IPS-18c (cell line): ENCODE measurements around the gene RTTN.

ENCODE experiments used
- H3K4me3 ChIP-seq: 2 replicates; pipeline ENCODE4 v1.7.0; 2013; ENCODE audit warnings: low read depth, mild to moderate bottlenecking, low read length, moderate library complexity; ENCODE audit not compliant: insufficient read depth
- H3K9me3 ChIP-seq: one replicate; pipeline ENCODE4 v1.6.1; 2013; ENCODE audit warnings: mild to moderate bottlenecking, low read length, moderate library complexity; ENCODE audit not compliant: control insufficient read depth, insufficient read depth

Gene RTTN

DNA sequence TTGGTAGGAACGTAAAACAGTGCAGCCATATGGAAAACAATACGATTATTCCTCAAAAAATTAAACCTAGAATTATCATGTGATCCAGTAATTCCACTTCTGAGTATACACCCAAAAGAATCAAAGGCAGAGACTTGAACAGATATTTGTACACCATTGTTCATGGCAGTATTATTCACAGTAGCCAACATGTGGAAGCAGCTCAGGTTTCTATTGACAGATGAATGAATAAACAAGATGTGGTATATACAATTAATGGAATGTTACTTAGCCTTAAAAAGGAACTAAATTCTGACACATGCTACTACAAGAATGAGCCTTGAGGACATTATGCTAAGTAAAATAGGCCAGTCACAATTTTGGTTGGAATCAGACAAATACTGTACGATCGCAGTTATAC, 14.2 kb upstream of the RTTN start:
- H3K4me3 ChIP-seq: no peak overlapping the region

DNA sequence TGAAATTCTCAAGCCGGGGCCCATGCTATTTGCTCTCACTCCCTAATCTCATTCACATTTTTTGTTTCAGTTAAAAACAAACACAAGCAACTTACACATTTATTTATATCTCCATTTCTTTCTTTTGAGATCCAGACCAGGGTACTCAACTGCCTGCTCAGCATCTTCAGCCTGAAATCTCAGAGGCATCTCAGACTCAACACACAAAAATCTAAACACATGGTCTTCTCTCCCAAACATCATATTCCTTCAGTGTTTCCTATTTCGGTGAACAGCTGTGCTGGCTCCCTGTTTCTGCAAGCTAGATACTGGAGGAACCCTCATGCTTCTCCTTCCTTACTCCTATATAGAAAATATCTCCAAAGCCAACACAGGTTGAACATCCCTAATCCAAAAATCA, 11.3 kb upstream of the RTTN start:
- no peaks in the 10 kb centered on the region for H3K9me3 ChIP-seq
- H3K4me3 ChIP-seq: no peak overlapping the region

More for the DNA sequence above, 14.2 kb upstream of the RTTN start:
- peaks cover 2% of the 10 kb centered on the region for H3K9me3 ChIP-seq

DNA sequence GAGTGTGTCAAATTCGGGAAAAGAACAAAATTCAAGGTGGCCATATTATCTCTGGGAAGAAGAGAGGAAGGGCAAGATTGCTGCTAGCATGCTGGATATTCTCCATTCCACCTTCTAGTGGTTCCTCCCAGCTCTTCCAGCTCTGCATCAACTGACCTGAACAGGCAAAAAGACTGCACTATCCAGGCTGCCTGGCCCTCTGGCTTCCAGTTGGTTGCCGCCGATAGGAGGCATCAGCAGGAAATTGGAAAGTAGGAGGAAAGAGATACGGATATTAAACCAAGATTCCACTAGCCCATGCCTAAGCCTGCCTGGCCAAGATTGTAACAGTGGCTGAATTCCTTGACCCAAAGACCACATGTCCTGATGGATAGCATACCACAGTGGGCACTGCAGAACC, 1.7 kb upstream of the RTTN start:
- Histone ChIP-seq H3K4me3 (no peak overlapping the region), H3K9me3 (no peaks in the 10 kb centered on the region)

DNA sequence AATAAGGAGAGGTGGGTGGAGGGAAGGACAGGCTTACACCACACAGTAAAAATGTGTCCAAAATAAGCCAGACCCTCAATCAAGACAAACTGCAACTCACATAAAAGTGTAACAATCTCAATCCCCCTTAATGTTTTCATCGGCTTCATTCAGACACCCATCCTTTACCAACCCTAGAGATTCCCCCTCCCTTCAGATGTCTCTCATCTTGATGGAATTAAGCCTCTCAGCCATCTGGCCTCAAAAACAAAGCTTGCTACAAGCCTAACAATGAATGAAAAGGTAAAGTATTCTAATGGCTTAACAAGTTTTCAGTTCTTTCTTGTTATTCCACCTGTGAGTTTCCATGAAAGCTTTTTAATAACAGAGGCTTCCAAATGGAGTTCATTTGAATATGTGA, 5.2 kb downstream of the RTTN start:
- H3K4me3 ChIP-seq: no peak overlapping the region
- H3K9me3 ChIP-seq: no peaks in the 10 kb centered on the region

DNA sequence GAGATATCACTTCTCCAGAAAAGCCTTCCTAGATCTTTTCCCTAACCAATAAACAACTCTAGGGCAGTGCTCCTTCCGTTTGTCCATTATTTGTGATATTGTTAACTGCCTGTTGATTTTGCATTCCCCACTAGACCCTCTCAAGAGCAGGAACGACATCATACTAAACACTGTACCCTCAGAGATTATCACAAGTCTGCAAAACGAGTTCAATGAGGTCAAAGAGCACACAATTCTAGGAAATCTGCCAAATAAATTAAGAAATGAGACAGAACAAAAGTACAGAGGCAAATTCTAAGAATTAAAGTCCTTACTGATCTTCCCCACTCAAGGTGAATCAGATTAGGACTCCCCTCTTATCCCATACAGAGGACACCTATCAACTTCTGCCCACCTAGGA, 7.6 kb downstream of the RTTN start:
- Histone ChIP-seq H3K9me3 (no peaks in the 10 kb centered on the region), H3K4me3 (no peak overlapping the region)

DNA sequence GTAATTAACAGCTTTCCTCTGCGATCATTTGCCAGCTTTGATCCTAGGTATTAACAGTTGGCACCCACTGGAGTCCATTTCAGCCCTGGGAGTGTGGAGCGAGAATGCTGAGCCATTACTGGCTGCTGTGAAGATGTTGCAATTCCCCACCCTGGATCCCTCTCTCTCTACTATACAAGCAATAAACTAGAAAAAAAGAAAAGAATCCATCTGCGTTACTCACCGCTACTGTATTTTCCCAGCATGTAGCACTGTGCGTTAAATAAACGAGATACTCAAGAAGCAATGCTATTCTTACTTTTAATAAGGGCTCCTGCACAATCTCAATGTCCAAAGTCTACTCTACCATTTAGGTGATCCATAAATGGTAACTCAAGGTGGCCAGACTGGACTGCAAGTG, 8.5 kb downstream of the RTTN start:
- H3K4me3 ChIP-seq: no peak overlapping the region
- no peaks in the 10 kb centered on the region for H3K9me3 ChIP-seq

DNA sequence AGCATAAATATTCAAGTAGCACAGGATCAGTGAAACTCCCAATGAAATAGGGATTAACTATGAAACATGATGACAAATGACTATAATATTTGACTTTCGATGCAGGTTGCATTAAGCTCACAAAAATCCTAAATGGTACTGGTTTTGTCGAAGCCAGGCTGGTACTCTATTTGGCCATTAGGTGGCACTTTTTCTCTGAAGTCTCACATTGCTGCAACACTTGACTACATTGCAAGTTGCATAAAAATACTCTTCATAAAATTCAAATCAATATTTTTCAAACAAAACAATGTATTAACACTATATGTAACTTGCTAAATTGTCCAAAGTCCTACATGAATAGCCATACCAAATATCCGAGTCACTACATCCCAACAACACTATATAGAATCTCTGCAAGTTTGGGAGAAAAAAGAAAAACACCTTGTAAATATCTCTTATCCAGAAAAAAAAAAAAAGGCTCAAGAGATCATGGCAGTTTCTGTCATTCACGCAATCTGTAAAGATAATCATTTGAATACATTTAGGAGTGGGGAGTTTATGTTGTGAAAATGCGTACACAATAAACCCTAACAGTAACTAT, 9.5 kb downstream of the RTTN start:
- Histone ChIP-seq H3K9me3 (no peaks in the 10 kb centered on the region), H3K4me3 (no peak overlapping the region)

DNA sequence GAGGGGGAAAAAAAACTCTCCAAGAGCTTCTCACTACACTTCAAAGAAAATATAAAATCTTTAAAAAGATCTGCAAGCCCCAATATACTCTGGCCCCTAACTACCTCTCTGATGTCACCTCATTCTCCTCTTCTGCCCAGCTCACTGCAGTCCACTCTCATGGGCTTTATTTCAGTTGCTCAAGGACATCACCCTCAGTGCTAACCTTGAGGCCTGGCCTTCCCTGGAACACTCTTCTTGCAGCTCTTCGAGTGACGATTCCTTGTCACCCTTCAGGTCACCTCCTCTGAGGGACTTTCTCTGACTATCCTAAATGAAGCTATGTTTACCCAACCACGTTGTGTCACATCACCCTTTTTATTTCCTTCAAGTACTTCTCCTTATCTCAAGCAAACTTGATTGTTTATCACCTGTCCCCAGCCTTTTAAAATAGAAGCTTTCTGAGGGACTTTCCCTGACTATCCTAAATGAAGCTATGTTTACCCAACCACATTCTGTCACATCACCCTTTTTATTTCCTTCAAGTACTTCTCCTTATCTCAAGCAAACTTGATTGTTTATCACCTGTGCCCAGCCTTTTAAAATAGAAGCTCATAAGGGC, 10.4 kb downstream of the RTTN start:
- H3K4me3 ChIP-seq: no peak overlapping the region
- H3K9me3 ChIP-seq: no peaks in the 10 kb centered on the region

DNA sequence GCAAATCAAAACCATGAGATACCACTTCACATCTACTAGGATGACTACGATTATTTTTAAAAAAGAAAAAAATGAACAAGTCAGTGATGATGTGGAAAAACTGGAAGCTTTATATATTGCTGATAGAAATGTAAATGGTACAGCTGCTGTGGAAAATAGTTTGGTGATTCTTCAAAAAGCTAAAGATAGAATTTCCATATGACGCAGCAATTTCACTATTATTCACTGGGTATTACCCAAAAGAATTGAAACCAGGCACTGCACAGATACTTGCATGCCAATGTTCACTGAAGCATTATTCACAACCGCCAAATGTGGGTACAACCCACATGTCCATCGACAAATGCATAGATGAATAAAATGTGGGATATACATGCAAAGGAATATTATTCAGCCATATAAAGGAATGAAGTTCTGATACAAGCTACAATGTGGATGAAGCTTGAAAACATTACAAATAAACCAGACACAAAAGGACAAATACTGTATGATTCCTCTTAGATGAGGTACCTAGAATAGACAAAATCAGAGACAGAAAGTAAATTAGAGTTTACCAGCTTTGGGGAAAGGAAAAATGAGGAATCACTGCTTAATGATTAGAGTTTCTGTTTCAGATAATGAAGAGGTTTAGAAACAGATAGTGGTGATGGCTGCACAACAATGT, 11.1 kb downstream of the RTTN start:
- Histone ChIP-seq H3K9me3 (no peaks in the 10 kb centered on the region), H3K4me3 (no peak overlapping the region)

DNA sequence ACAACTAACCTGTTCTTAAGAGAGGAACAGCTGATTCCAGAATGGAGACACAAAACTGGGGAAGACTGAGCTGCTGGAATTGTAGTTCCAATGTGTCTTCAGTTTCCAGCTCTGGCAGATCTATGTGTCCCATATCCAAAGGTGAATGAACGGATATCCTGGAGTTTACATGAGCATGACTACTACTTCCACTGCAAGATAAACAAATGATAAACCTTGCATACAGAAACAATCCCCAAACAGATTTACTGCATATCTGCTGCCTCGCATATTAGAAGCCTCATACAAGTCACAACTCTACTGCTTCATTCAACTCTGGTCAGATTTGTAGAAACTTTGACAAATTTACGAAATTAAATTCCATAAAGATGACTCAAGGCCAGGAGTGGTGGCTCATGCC, 15.0 kb downstream of the RTTN start:
- no peak overlapping the region for H3K4me3 ChIP-seq
- H3K9me3 ChIP-seq: no peaks in the 10 kb centered on the region

DNA sequence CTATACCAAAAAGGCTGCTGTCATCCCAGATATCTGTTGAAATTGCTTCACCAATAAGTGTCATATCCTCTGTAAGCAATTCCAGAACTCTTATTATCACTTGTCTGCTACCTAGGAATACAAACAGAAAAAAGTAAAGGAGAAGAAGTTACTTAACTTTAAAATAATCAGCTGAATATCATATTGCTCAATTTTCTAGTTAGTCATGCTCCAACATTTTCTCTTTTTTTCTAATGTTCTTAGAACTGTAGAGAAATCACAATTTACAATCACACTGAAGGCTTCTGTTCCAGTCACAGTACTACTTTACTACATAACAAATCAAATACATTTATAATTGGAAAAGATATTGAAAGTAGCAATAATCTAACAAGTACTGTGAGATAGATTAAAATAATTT, 17.4 kb downstream of the RTTN start:
- Histone ChIP-seq H3K4me3 (no peak overlapping the region), H3K9me3 (no peaks in the 10 kb centered on the region)

DNA sequence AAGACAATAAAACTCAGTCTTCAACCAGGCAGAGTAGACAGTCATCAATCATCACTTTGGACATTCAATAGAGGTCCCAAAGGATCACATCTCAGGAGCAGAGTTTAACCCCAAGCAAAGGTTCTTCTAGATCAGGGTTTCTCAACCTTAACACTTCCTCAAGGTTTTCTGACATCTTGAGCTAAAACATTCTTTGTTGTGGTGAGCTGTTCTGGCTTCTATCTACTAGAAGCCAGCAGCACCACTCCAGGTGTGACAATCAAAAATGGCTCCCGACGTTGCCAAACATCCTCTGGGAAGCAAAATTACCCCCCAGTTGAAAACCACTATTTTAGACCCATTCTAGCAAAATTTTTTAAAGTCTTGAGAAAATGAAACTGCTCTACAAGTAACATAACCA, 22.0 kb downstream of the RTTN start:
- Histone ChIP-seq H3K9me3 (no peaks in the 10 kb centered on the region), H3K4me3 (no peak overlapping the region)

DNA sequence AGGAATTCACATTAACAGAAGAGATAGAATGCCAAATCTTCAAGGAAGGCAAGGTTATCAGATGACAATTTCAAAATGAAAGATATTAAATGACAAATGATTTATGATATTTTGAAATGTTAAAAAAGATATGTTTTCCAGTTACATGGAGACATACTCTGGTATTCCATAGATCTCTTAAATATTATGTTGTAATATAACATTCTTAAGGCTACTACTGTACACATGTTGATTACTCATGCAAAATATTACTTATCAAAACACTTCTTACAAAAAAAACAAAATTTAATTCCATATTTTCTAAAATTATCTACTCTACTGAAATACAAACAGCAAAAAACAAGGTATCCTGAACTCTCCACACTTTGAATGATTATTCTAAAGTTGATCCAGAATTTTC, 22.9 kb downstream of the RTTN start:
- no peaks in the 10 kb centered on the region for H3K9me3 ChIP-seq
- no peak overlapping the region for H3K4me3 ChIP-seq

DNA sequence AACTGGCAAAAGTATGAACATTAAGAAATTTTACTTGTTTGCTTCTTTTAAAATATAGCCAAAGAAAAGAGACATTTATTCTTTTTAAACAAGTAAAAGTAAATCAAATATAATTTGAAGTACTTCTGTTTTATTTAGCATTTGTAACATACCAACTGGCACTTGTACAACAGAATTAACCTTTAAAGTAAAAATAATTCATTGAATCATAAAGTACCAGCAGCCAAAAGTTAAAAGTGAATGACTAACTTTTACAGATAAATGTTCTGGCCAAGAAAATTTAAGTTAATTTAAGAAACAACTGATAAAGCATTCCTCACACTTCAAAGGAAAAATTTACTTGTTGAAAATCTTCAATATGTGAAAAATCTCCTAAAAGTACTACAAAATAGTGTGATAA, 23.8 kb downstream of the RTTN start:
- H3K4me3 ChIP-seq: no peak overlapping the region
- no peaks in the 10 kb centered on the region for H3K9me3 ChIP-seq

DNA sequence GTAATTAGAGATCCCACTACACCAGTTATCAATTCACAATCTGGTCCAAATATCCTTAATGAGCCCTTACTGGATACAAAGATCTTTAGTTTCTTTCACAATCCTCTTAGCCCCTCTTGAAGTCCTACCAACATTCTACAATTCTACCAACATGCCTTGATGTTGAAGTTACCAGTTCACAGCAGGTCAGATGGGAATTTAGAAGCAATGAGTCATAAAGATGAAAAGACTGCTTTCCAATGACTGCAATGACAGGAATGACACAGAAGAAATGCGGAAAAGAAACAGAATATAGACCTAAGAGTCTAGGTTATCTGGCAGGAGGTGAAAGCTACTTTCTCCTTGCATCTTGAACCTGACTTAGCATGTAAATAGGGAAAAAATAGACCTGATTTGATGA, 24.5 kb downstream of the RTTN start:
- no peaks in the 10 kb centered on the region for H3K9me3 ChIP-seq
- no peak overlapping the region for H3K4me3 ChIP-seq

DNA sequence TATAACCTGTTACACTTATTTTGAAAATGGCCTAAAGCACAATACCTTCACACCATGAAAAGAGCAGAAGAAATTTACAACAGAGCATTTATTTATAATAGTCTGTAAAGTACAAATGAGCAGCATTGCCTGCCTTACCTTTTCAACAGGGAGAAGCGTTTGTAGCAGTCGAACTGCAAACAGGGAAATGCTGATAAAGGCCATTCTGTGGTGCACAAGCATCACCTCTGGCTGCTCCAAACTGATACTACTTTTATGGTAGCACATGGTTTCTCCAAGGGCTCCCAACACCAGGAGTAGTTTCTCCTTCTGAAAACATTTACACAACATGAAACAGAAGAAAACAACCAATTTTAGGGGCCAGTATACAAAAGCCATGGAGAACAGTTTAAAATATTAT, 28.9 kb downstream of the RTTN start:
- Histone ChIP-seq H3K9me3 (no peaks in the 10 kb centered on the region), H3K4me3 (no peak overlapping the region)

DNA sequence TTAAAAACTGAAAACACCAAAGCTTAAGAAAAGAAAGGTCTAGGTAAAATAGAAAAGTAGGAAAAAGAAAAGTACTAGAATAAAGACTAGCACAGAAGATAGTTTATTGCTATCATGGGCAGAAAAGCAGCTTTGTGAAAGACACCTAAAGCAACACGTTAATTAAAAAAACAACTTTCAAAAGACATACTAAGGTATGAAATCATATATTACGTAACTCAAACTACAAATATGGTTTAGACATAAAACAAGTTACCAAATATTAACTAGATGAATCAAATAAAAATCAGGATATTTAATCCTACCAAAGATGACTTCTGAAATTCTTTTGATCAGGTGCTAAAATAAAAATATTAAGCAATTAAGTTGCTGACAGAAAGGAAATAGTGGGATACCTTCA, 30.3 kb downstream of the RTTN start:
- Histone ChIP-seq H3K4me3 (no peak overlapping the region), H3K9me3 (no peaks in the 10 kb centered on the region)

DNA sequence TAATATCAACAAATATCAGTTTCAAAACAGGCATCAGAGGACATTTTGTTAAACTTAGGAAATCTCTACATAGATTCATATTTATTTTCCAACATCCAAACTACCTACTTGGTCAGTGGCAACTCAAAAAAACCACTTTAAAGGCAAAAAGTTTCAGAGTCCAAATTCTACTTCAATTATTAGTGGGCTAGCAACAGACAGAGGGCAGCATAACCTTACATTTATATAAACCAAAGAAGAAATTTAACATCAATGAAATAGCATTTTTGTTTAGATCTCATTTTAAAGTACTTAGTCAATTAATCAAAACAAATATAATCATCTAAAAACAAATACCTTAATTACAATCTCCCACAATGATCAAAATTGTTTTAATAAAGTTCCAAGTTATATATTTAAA, 33.3 kb downstream of the RTTN start:
- Histone ChIP-seq H3K4me3 (no peak overlapping the region), H3K9me3 (no peaks in the 10 kb centered on the region)

DNA sequence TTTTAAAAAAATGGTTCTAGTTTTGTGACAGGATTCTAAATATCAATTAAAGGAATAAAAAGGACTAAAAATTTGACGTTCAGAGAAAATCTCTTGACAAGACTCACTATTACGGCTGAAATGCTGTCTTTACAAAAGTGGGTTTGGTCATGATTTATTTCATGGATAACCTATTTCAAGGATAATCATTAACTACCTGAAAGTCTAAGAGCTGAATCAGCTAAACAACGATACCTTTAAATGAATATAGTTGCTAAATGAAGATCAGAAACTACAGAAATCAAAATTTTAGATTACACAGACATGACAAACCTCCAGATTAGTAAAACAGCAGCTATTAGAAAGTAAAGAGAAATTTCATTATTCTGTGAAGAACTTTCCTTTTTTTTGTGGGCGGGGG, 35.7 kb downstream of the RTTN start:
- no peak overlapping the region for H3K4me3 ChIP-seq
- H3K9me3 ChIP-seq: no peaks in the 10 kb centered on the region
